Lower leg skin (tissue), 4 donors: ENCODE data around the gene TMEM170A. TPM values are rescaled to one million over a fixed set of nuclear protein-coding genes. Genes with fewer than 3 reads are reported as not detected.
A peak's percentile ranks its signal among the peaks of the same experiment; 100 is the strongest.
"Not testable (repeated sequence)": the region's sequence is repeated elsewhere in the genome, so short reads cannot be mapped to it uniquely, and the experiment has no call there.

ENCODE experiments used
- DNase-seq, 2 donors: peaks; one replicate each; pipeline ENCODE4 v3.0.0-alpha.2; 2019; ENCODE audit warnings: low spot score in 2 of 2
- H3K4me3 ChIP-seq: fragments of 200-600 bp; sonication (generic); 2 replicates; pipeline ENCODE4 v1.5.1; 2017; ENCODE audit warnings: mild to moderate bottlenecking, low read depth; ENCODE audit not compliant: poor library complexity, severe bottlenecking
- POLR2A ChIP-seq, 2 donors: fragments of 450-650 bp; IDR thresholded peaks; one replicate each; pipeline ENCODE4 v1.6.1; 2016 to 2017; ENCODE audit warnings: antibody characterized with exemption in 2 of 2, mild to moderate bottlenecking in 1 of 2, moderate library complexity in 1 of 2
- WGBS, 2 donors: methylation state at CpG; one replicate each; pipeline ENCODE4 v1.1.5; 2018; 5-methylcytosine and 5-hydroxymethylcytosine counted together
- intact Hi-C: fragments of 100-400 bp; cut with DNase I; formaldehyde crosslinking; loops from one replicate; pipeline ENCODE4 v1.15.0; 2023; ENCODE audit warnings: low total_unique reads
- total RNA-seq, 4 donors: library from RNA; depleted of rRNA; stranded (reverse); fragments of >200 nt; gene quantifications; one replicate each; pipeline ENCODE4 v1.1.0, GENCODE V29; 2016
- TF ChIP-seq, protein P1 (sequence below), 3 donors: fragments of 450-650 bp; IDR thresholded peaks; one replicate each; pipeline ENCODE4 v1.5.1; 2016; ENCODE audit warnings: antibody characterized with exemption in 3 of 3, mild to moderate bottlenecking in 3 of 3, moderate library complexity in 2 of 3

TMEM170A gene, protein sequence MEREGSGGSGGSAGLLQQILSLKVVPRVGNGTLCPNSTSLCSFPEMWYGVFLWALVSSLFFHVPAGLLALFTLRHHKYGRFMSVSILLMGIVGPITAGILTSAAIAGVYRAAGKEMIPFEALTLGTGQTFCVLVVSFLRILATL
- 10 to 100 TPM; 13.6 to 15.7 (median 15.0) TPM for total RNA-seq

DNA sequence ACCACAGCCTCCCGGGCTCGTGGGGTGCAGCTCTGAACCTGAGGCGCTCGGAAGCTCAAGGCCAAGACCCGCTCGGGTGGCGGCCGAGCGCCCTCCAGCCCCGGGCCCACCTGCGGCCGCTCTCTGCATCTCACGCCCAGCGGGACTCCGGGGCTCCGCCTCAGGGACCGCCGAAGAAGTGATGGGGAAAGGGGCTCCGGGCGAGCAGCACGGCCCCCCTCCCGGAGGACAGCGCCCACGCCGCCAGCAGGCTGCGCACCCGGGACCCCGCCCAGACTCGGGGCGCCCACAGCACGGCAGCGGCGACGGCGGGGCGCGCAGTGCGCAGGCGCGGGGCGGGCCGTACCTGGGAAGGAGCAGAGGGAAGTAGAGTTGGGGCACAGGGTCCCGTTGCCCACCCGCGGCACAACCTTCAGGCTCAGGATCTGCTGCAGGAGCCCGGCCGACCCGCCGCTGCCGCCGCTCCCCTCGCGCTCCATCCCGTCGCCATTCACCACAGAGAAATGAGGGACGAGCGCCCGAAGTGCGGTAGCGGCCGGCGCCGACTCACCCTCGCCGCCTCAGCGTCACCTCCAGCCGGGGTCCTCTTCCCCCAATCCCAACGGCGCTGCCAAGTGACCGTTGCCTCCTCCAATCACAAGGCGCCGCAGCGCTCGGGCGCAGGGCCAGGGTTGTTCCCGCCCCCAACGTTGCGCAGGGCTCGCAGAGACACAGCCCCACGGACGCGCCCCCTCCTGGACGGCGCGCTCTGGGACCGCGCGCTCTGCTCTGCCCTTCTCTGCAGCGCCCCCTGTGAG lies at the start of gene TMEM170A:
TSS of gene TMEM170A (minus strand) at position 568 of the 797 bp plus-strand sequence. CDS start at position 479, 89 bp downstream.
- TF ChIP-seq POLR2A (IDR thresholded peaks at IDR 0.05), result no peak
- TF ChIP-seq, protein P1, sequence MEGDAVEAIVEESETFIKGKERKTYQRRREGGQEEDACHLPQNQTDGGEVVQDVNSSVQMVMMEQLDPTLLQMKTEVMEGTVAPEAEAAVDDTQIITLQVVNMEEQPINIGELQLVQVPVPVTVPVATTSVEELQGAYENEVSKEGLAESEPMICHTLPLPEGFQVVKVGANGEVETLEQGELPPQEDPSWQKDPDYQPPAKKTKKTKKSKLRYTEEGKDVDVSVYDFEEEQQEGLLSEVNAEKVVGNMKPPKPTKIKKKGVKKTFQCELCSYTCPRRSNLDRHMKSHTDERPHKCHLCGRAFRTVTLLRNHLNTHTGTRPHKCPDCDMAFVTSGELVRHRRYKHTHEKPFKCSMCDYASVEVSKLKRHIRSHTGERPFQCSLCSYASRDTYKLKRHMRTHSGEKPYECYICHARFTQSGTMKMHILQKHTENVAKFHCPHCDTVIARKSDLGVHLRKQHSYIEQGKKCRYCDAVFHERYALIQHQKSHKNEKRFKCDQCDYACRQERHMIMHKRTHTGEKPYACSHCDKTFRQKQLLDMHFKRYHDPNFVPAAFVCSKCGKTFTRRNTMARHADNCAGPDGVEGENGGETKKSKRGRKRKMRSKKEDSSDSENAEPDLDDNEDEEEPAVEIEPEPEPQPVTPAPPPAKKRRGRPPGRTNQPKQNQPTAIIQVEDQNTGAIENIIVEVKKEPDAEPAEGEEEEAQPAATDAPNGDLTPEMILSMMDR (IDR thresholded peaks at IDR 0.05), result peak in 2 of 3 donors; percentile 82 to 99
- H3K4me3 ChIP-seq, result peak within 1 kb of the TSS; percentile 76
- WGBS, 2 donors, result 0 to 2% methylated on average over 48 to 59 of the region's 89 CpGs
- peak; percentile 98 to 100 for DNase-seq
- intact Hi-C loops, result loop anchor here (10.0 kb wide), 1 partner anchor 160 kb away; the partner anchor contains the start of gene ADAT1

DNA sequence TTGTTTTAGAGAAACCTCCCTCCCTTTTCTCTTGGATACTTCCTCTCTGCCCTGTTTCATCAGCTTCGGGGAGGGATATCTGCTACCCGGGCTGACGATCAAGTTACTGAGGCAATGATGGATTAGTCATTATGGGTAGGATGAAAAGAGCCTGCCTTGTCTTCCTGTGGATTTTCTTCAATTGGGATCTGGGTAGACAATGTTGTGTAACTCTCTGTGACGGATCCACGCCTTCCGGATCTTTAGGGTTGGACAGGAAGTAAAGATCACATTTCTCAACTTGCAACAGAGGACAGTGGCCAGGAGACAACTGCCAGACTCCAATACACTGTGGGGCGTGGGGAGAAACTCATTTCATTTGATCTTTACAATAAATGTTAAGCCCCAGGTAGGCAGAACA lies 42.1 kb upstream of the TMEM170A start:
- no peak overlapping the region for H3K4me3 ChIP-seq
- DNase-seq, result peak in 1 of 2 donors; percentile 81
- no peak for TF ChIP-seq POLR2A (IDR thresholded peaks at IDR 0.05)
- TF ChIP-seq, protein P1 (IDR thresholded peaks at IDR 0.05), result no peak
- WGBS, 2 donors, result 14 to 24% methylated on average over 7 of the region's 7 CpGs
- intact Hi-C loops, result no loop called here

DNA sequence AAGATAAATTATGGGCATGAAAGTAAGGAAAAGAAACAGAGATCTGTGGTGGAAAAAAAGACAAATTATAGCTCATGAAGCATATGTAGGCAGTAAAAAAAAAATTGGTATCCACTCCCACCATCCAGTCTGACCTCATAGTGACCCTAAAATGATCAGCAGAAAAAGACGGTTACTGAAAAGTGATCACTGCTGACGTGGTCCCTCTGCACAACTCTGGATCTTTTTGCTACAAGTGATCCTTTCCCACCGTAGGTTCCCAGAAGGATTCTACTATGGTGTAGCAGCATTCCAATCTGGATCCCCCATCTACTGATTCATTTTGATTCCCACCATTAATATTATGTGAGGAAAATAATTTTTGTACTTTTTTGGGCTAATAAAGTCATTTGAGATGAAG lies 41.6 kb upstream of the TMEM170A start:
- WGBS, 2 donors, result 66 to 67% methylated on average over 3 of the region's 3 CpGs
- no peak for DNase-seq
- TF ChIP-seq, protein P1 (IDR thresholded peaks at IDR 0.05), result no peak
- no peak for TF ChIP-seq POLR2A (IDR thresholded peaks at IDR 0.05)
- intact Hi-C loops, result no loop called here
- no peak overlapping the region for H3K4me3 ChIP-seq

DNA sequence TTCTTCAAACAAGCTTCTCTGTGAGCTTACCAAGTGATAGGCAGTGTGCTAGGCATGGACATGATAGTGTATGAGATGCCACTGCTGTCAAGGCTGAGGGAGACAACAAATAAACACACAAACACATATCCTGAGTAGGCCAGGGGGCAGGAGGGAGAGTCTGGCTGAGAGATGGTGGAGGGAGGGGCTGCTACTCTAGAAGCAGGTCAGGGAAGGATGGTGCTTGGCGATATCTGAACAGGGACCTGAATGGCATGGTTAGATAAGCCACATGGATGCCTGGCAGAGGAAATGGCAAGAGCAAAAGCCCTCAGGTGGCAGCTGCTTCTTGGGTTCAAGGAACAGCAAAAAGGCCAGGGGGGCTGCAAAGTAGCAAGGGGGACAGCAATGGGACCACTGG lies 39.3 kb upstream of the TMEM170A start:
- H3K4me3 ChIP-seq, result no peak overlapping the region
- 88 to 100% methylated on average over 1 of the region's 1 CpG for WGBS, 2 donors
- DNase-seq, result no peak
- intact Hi-C loops, result no loop called here
- TF ChIP-seq, protein P1 (IDR thresholded peaks at IDR 0.05), result no peak
- TF ChIP-seq POLR2A (IDR thresholded peaks at IDR 0.05), result no peak

DNA sequence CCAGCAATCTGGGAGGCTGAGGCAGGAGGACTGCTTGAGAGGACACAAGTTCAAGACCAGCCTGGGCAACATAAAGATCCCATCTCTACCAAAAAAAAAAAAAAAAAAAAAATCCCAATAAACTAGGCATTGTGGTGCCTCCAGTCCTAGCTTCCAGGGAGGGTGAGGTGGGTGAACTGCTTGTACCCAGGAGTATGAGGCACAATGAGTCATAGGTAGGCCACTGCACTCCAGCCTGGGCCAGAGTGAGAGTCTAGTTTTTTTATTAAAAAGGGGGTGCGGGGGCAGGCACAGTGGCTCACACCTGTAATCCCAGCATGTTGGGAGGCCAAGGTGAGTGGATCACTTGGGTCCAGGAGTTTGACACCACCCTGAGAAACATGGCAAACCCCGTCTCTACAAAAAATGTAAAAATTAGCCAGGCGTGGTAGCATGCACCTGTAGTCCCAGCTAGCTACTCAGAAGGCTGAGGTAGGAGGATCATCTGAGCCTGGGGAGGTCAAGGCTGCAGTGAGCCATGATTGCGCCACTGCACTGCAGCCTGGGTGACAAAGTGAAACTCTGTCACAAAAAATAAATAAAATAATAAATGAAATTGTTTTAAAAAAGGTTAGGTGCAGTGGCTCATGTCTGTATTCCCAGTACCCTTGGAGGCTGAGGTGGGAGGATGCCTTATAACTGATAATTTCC lies 38.6 kb upstream of the TMEM170A start:
- DNase-seq, result no peak
- intact Hi-C loops, result no loop called here
- H3K4me3 ChIP-seq, result no peak overlapping the region
- TF ChIP-seq, protein P1 (IDR thresholded peaks at IDR 0.05), result no peak
- no peak for TF ChIP-seq POLR2A (IDR thresholded peaks at IDR 0.05)
- 92 to 95% methylated on average over 4 of the region's 4 CpGs for WGBS, 2 donors

DNA sequence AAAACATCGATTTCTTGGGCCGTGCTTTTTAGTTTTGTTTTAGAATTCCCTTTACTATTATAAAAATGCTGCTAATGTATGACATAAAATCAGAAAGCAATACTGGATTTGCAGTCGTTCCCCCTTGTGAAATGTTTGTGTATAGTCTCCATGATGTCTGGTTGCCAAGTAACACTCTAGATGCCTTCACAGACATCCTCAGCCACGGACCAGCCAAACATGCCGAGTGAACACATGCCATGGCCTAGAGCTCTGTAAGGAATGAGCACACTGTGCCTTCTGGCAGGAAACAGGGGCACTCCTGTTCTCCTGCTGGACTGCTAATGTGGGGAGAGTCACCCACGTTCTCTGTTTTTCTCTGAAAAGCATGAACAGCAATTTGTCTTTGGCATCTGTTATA lies 37.3 kb upstream of the TMEM170A start:
- H3K4me3 ChIP-seq, intact Hi-C loops, DNase-seq: not testable (repeated sequence)
- 36 to 48% methylated on average over 6 of the region's 6 CpGs for WGBS, 2 donors
